Activated CD4-positive, alpha-beta T cell treated with anti-CD3 and anti-CD28 coated beads, Interleukin-2, Interleukin-6, amounts not matched to agents 100 ng/mL and 50 ng/mL, durations not matched to agents 16 hours and 8 hours (primary cell): ENCODE results near the gene PPM1A.

Source experiments
- DNase-seq: peaks from one replicate; pipeline ENCODE4 v3.0.0-alpha.2; 2020

Gene PPM1A

DNA sequence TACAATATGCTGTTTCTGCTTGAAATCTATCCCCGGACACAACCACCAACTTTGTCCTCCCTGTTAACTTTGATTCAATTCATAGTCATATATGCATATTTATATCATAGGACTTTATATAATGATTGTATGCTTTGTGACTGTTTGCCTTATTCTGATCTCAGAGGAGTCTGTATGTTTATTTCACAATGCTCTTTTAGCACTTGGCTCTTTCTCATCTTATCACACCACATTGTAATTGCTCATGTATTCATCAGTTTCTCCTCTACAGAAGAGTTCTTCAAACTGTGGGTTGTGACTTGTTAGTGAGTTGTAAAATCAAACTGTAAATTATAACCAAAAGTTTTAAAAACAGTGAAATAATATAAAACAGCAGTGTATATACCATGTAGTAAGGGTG lies 21.7 kb upstream of the PPM1A start:
- DNase-seq: no peak

DNA sequence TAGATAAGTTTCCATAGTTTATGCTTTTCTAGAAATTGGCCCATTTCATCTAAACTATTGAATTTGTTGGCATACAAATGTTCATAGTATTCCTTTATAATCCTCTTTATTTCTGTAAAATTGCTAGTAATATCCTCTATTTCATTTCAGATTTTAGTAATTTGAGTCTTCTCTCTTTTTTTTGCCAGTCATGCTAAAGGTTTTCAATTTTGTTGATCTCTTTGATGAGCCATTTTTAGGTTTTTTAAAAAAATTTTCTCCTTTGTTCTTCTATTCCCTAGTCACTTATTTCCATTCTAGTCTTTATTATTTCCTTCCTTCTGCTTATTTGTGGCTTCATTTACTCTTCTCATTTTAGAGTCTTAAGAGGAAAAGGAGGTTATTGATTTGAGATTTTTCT lies 19.4 kb upstream of the PPM1A start:
- no peak for DNase-seq

DNA sequence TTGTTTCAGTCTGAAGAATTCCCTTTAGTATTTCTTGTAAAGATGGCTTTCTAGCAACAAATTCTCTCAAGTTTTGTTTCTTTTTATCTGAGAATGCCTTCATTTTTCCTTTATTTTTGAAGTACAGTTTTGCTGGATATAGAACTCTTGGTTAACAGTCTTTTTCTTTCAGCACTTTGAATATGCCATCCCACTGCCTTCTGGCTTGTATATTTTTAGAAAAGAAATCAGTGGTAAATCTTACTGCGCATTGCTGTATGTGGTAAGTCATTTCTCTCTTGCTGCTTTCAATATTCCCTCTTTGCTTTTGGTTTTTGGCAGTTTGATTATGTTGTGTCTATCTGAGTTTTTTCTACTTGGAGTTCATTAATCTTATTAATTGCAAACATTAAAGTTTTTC lies 16.8 kb upstream of the PPM1A start:
- no peak for DNase-seq

DNA sequence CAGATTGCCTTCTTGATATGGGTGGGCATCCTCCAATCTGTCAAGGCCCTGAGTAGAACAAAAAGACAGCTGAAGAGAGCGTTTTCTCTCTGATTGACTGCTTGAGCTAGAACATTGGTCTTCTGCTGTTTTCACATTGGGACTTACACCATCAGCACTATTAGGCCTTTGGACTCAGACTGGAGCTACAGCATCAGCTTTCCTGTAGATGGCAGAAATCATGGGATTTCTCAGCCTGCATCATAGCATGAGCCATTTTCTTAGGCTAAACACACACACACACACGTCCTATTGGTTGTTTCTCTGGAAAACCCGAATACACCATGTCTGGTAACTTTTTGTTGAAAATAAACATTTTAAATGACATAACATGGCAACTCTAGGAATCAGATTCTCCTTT lies 15.8 kb upstream of the PPM1A start:
- DNase-seq: no peak

DNA sequence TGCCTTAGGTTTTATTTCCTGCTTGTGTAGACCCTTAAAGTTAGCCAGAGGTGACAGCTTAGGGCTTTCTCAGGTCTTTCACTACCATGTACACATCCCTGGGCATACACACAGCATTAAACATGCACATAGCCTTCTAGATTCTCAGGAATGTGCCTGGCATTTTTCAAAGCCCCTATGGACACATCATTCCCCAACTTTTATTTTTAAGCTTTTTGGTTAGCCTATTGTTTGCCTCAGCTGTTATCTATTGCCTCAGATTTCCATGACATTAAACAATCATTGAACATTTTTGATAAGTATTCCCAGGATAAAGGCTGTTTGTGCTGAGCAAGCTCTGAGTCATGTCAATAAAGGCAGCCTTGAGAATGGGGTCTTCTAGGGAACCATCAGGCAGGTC lies 15.1 kb upstream of the PPM1A start:
- DNase-seq: no peak

DNA sequence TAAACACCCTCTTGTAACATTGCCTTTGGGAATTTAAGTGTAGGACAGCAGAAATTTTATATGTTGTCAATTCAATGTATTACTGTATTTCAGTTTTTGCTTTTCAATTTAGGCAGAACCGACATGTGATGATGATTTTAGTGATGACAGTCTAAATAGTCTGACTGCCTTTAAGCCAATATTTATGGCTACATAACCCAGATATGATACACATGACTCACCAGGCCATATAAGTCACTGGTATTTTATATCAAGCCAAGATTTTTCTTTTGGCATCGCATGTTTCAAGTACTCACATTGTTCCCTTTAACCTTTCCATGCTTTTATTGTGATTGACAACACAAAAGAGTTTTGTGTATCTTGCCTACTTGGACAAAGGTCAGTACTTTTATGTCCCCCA lies 13.6 kb upstream of the PPM1A start:
- DNase-seq: no peak

DNA sequence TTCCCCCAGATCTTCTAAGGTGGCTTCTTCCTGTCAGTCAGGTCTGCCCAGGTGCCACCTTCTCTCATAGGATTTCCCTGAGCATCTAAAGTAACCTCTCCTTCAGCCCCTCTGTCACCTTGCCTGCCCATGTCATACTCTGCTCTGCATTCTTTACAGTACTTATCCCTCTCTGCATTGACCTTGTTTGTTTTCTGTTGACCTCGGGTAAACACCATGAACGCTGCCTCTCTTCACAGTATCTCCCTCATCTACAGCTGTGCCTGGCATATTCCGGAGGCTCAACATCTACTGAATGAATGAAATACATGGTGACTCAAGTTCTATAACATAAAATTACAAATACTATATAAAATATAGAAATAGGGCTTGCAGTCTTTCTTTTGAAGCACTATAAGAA lies 10.1 kb upstream of the PPM1A start:
- no peak for DNase-seq

DNA sequence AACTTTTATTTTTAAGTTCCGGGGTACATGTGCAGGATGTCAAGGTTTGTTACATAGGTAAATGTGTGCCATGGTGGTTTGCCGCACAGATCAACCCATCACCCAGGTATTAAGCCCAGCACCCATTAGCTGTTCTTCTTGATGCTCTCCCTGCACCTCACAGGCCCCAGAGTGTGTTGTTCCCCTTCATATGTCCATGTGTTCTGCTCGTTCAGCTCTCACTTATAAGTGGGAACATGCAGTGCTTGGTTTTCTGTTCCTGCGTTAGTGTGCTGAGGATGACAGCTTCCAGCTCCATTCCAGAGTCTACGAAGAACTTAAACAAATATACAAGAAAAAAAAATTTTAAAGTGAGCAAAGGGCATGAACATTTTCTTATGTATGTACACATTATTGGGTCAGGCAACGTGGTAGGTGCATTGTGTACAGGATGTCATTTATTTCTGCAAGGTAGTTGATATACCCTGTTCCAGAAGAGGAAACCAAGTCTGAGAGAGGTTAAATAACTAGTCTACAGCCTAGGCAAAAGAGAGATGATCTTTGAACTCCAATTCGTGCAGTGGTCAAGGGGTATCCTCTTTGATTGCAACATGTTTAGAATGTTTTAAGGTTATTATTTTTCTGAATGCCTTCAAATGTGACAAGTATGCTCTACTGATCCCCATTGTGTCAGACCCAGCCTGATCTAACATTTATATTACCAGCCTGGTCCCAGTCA lies 8.7 kb upstream of the PPM1A start:
- DNase-seq: no peak

DNA sequence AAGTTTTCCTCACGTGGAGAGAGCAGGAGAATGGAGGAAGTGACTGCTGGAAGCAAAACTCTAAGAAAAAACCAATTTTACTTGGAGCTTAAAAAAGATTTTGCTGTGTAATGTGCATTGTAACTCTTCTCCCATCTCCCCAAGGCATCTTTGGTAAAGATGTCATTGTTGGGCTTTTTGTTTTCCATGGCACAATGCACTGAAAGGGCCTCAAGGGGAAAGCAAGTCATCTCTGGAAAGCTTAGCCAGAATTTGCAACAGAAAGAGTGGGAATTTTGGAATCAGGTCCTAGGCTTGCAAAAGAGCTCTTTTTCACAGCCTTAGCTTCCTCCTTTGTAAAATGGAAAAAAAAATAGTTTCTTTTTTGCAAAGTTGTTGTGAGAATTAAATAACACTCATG lies 7.9 kb upstream of the PPM1A start:
- DNase-seq: no peak

DNA sequence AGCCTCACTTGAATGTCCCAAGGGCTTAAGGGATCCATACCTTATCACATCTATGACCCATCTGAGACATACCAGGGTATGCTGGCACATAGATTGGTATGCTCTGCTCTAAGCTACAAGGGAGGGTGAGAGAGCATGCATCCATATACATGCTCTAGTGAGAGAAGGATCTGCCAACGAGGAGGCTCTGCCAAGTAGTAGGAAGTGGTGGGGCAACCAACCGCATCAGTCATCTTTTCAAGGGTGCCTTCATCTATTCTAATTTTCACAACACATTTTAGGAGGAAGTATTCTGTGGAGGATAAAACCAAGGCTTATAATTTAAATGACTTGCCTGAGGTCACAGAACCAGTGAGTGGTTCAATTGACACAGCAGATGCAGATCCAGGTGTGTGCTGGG lies 6.6 kb upstream of the PPM1A start:
- DNase-seq: no peak

DNA sequence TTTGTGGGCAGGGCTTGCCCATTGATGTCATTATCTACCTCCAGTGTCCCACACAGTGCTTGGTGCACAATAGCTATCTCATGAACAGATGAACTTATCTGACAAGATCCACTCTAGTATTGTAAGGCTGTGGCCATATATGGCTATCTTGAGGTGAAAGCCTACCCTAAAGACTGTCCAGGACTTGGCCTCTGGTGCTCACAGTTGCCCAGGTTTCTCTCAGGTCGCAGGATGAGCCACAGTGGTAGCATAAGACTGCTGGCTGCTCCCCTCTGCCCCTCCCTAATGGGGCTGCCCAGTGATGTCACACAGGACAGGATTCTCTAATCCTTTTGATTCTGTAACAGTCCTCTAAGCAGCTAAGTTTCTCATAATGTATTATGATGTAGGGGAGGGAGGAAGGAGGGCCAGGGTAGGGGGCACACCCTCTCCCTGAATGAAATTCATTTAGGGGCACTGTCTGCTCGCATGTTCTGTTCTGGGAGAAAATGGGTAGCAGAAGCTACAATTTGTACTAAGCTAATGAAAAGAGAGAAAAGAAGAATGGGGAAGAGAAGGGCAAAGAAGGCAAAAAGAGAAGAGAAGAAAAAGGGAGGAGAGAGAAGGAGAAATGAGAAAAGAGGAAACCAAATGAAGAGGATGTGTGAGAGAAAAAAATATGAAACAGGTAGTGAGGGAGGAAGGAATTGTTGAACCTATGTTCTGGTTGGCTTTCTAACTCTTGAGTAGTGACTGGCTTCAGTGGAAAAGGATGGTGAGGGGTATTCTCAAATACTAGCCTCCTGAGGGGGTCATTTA lies 3.4 kb upstream of the PPM1A start:
- DNase-seq: no peak

DNA sequence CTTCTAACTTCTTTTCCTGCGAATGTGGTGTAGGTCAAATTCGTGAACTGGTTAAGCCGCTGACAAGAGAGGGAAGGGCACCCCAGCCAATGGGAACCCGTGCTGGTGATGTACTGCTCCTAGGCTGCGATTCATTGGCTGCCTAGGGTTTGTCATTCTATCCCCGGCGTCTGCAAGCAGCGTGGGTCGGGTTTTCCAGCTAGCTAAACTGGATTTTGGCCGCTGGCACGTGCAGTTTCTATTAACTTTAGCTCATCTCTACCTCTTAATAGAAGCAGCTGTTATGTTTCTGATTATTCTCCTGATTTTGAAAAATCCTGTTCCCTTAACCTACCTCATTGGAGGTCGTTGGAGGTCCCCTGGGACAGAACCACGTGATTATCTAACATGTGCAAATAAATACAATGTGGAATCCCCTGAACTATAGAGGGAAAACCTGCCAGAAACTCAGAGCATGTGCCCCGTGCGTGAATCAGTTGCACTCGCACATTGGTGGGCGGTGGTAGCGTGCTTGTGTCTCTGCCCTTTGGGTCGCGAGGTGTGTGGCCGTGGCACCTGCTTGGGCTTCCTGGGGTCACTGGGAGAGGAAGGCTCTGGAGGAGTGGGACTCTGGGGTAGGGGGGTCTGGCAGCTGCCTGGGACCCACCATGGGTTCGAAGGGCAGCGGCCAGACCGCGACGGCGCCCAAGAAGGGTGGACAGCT lies 876 bp upstream of the PPM1A start:
- peak; percentile 91 for DNase-seq

DNA sequence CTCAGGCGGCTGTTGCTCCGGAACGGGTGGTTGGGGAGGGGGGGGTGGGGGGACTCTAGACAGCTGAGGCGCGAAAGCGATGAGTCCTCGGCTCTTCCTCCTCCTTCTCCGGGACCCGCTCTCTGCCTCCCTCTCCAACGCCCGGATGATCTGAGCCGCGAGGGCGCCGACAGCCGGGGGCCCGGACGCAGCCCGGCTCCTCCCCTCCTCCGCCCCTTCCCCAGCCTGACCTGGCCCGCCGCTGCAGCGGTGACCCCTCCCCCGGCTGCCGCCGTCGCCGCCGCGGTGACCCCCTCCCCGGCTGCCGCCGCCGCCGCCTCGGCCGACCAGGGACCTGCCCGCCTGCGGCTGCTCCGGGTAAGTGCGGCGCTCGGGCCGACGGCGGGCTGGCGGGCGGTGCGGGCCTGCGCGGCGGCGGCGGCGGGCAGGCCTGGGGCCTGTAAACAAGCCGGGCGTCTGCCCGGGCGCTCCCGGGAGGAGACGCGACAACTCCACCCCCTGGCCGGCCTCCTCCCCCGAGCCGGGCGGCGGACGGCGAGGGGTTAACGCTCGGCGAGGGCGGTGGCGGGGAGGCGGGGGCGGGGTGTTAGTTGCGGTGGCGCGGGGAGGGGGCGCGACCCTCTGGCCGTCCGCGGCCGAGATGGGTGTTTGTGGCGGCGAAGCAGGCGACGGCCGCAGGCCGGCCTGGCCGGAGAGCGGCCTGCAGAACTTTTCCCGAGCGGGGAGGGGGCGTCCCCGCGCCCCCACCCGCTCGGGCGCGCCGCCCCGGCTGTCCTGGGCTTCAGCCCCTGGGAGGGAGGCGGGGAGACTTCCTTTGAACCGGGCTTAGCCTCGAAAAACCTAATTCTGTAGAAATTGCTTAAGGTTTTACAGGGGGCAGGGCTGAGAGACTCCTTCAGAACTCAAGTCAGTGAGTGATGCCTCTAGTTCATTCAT lies 568 bp downstream of the PPM1A start:
- peak; percentile 73 for DNase-seq

DNA sequence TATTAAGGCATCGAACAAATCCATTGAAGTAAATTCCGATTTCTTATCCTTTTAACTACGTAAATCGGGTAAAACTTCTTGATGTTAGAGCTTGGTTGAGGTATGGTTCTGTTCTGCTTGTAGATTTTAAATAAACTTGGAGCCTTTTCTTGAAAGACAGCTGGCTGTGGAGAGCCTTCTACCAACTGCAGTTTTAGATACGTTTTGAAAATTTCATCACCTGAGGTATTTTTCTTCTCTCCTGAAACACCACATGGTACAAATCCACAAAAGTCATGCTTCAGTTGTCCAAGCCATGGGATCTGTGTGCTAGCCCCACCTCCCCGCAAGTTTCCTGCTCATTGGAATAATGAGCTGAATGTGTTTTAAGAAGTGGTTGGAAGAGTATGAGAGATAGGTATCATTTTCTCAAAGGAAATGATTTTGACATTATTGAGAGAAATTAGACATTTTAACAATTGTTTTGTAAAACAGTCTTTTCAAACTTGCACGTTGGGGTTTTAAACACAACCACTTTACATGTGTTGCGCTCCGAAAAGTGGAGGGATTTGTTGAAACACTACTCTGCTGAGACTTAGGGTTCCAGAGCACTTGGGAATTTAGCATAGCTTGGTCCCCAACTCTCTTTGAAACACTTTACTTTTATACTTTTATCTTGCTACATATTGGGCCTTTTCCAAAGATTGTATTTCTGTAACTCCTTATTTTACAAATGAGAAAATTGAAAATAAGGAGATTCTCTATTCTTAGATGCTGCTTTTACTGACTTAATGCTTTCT lies 1.4 kb downstream of the PPM1A start:
- DNase-seq: no peak

DNA sequence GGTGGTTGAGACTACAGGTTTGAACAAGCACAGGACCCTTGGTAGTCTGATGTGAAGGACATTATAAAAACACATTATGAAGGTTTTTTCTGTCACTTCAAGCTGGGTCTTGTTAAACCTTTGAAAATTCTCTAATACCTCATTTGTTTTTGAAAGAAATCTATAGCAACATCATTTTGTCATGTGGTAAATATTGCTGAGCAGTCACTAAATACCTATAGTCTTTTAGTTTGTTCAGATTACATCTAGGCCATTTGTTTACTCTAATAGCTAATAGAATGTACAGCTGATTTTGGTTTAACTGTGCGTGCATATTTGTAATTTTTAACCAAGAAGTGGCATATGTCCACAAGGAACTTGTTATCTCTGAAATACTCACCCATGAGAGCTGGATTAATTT lies 2.9 kb downstream of the PPM1A start:
- no peak for DNase-seq

DNA sequence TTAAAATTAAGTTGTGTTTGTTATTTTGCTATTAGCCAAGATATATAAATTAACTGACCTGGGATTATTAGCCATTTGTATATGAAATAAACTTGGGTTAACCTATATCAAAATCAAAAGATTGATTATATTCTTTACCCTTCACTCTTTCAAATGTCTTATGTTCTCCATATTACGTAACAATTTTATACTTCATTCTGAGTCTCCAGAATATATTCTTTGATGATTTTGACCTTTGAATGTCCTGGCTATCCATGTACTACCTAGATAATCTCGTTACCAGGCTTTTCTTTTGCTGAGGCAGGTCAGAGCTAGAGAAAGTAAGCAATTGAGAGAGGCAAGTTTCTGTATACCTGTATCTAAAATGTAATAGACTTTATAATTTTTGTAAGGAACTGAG lies 3.6 kb downstream of the PPM1A start:
- DNase-seq: no peak

DNA sequence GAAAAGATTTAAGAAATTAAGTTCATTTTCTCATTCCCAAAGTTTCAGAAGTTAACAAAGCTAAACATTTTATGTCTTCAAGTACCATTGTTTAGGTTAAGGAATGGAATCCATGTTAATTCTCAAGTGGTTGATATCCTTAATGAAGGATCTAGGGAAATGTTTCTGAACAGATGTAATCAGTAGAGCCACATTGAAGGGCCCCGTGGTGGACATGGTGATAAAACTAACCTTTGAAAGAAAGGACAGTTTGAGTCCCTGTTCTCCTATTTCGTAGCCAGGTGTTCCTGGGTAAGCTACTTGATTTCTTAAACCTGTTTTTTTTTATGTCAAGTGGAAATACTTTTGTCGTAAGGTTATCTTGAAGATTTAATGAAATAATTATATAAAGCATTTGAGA lies 4.6 kb downstream of the PPM1A start:
- DNase-seq: no peak

DNA sequence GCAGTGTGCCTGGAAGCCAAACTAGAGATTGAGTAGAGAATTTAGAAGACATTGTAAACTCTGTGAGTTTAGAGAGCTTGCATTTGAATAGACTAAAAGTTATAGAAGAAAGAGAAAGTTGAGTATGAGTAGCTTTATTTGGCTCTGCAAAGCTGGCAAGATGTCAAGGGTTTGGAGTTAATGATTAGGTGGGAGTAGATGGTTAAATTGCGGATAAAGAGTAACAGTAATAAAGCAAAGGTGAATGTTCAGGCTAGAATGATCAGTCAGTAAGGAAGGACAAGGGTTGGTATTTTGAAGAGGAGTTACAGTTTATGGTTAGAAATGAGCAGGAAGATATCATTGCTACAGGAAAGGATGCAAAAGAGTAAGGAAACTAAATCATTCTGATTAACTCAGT lies 5.2 kb downstream of the PPM1A start:
- no peak for DNase-seq

DNA sequence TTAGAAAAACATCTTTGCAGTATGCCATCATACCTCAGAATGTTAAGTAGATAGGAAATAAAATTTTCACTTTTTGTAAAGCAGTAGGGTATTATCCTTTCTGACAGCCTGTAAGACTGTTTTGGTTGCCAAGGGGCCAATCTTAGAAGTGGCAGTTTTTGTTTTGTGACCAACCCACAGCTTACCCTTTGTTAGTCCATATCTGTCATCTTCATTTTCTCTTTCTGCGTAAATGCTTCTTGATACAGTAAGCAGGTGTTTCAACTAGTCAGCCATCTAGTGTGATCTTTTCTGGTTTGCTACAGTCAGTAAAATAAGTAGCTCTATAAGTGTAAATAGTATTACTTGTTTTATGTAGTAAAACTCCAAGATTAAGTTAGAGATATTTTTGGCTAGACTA lies 8.8 kb downstream of the PPM1A start:
- no peak for DNase-seq

DNA sequence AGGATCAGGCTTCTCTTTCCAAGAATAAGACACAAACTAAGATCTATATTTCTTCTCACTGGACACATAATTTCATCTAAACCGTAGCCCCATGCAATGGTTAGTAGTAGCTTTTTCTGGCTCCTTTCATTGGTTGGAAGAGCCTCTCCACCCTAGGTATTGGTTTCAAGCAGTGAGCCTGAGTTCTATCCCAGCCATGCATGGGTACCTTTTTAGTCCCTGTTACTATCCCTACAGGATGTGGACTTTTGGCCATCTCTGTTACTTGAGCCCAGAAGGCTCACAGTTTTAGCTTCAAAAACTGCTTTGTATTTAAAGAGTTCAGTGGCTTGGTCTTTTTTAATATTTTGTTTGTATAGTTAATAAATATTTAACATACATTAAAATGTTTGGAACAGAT lies 16.1 kb downstream of the PPM1A start:
- DNase-seq: no peak

DNA sequence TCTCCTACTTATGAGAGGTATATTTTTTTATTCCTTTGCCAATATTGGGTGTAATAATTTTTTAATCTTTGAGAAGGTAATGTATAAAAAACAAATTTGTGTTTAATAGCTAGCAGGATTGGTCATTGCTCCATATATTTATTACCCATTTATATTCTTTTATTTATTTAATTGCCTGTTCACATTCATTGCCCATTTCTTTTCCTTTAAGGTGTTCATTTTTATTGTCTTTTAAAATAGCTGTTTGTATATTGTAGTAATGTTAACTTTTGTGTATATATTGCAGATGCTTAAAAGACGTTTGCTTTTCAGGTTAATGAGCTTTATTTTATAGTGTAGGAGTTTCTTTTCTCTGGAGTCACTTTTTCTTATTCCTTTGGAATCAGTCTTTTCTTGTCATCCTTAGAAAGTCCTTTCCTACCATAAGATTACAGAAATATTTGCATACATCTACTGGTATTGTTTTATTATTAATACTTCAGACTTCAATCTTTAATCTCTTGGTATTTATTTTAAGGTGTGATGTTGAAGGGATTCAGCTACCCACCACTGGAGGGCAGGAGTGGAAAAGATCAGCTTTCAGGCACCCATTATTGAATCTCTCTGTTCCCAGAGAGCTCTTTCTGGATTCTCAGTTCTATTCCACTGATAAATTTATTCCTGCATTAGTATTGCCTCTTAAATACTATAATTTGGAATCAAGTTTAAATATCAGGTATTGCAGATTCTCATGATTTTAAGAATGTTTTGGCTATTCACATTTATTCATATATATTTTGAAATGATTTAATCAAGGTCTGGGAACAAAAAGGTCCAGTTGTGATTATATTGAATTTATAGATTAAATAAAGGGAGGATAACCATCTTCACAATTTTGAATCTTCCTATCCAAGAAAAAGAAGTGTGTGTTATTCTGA lies 17.3 kb downstream of the PPM1A start:
- DNase-seq: no peak
